NCI-H524 (cell line): ENCODE results near the gene ADAT1.
A peak's percentile ranks its signal among the peaks of the same experiment; 100 is the strongest.
"Not testable (repeated sequence)": the region's sequence is repeated elsewhere in the genome, so short reads cannot be mapped to it uniquely, and the experiment has no call there.

Source experiments
- DNase-seq, 2 experiments: peaks; one replicate each; lab custom pipeline; 2025; lab: John Stamatoyannopoulos, UW

Gene ADAT1

GRCh38 chr16:75620326-75621169 is 2.5 kb downstream of the ADAT1 start:
- DNase-seq: no peak

- no peak for DNase-seq
These were observed 4.3 kb downstream of the ADAT1 start for GRCh38 chr16:75618780-75619179.

GRCh38 chr16:75617121-75617520 is 6.0 kb downstream of the ADAT1 start:
- DNase-seq: no peak

GRCh38 chr16:75616521-75617010 is 6.5 kb downstream of the ADAT1 start:
- no peak for DNase-seq

GRCh38 chr16:75615619-75616018 is 7.5 kb downstream of the ADAT1 start:
- DNase-seq: no peak

GRCh38 chr16:75614066-75614897 is 8.8 kb downstream of the ADAT1 start:
- DNase-seq: no peak

- no peak for DNase-seq
These were observed 16.6 kb downstream of the ADAT1 start for GRCh38 chr16:75606507-75606906.

GRCh38 chr16:75603241-75603640 is 19.8 kb downstream of the ADAT1 start:
- no peak for DNase-seq

GRCh38 chr16:75599452-75600277 is 23.4 kb downstream of the ADAT1 start:
- DNase-seq: no peak

GRCh38 chr16:75593825-75594820 is 29.0 kb downstream of the ADAT1 start:
- peak; percentile 77 to 85 for DNase-seq

- DNase-seq: peak; percentile 15 to 69
These were observed 29.8 kb downstream of the ADAT1 start for GRCh38 chr16:75593308-75593707.

GRCh38 chr16:75591927-75592326 is 31.2 kb downstream of the ADAT1 start:
- DNase-seq: not testable (repeated sequence)

GRCh38 chr16:75590920-75591843 is 31.9 kb downstream of the ADAT1 start:
- no peak for DNase-seq

- no peak for DNase-seq
These were observed 33.8 kb downstream of the ADAT1 start for GRCh38 chr16:75589306-75589705.

GRCh38 chr16:75588716-75589115 is 34.4 kb downstream of the ADAT1 start:
- DNase-seq: no peak

GRCh38 chr16:75584108-75584507 is 39.0 kb downstream of the ADAT1 start:
- DNase-seq: no peak

GRCh38 chr16:75579281-75579834 is 43.7 kb downstream of the ADAT1 start:
- DNase-seq: no peak

GRCh38 chr16:75578725-75579124 is 44.4 kb downstream of the ADAT1 start:
- no peak for DNase-seq

GRCh38 chr16:75578212-75578611 is 44.9 kb downstream of the ADAT1 start:
- DNase-seq: no peak
